ENCODE data around the gene RBBP7. TPM values are rescaled to one million over a fixed set of nuclear protein-coding genes. Genes with fewer than 3 reads are reported as not detected.

RBBP7 gene
- total and polyA plus RNA-seq, 2 of the 8 experiments (the other 6 are each of a cell fraction or from before 2014, with no cell fraction given): 107 to 138 TPM

- Histone ChIP-seq H3K79me1 (ENCODE audit: low read depth, low read length) (no peaks in the 10 kb centered on the region; the same call in 1 of the 2 replicates), H2AK5ac (ENCODE audit: low read depth, low read length) (no peak overlapping the region), H2BK5ac (ENCODE audit: low read depth, low read length) (no peak overlapping the region), H3K36me3 (ENCODE audit: control insufficient read depth in 2 of 4, insufficient read depth in 4 of 4, low read length in 3 of 4) (peaks cover 7 to 65% (median 25%) of the 10 kb centered on the region in 4 experiments), H3K4ac (replicated peaks; ENCODE audit: insufficient read length, low read depth, low read length) (no peak overlapping the region), H3K18ac (ENCODE audit: extremely low read depth, low read length) (no peak overlapping the region), H3K9me3 (ENCODE audit: insufficient read depth in 2 of 2, low read depth in 1 of 2, low read length in 1 of 2) (no peaks in the 10 kb centered on the region), H3K27me3 (replicated peaks in 1 of 4; ENCODE audit: control insufficient read depth in 3 of 4, extremely low read depth in 1 of 4, insufficient read depth in 3 of 4, low read length in 3 of 4) (no peaks in the 10 kb centered on the region), H3K56ac (replicated peaks; ENCODE audit: insufficient read length, low read depth, low read length) (no peak overlapping the region), H3K27ac (ENCODE audit: low read depth, low read length) (no peak overlapping the region), H3K4me2 (ENCODE audit: insufficient read depth in 1 of 2, low read depth in 2 of 2, low read length in 2 of 2) (no peak overlapping the region), H3K23ac (ENCODE audit: insufficient read length) (no peak overlapping the region), H4K8ac (ENCODE audit: extremely low read depth, insufficient read depth, low read length) (no peak overlapping the region), H3K4me1 (replicated peaks in 1 of 4; ENCODE audit: control insufficient read depth in 3 of 4, insufficient read depth in 4 of 4, low read length in 3 of 4) (peaks cover 0 to 3% (median 0%) of the 10 kb centered on the region in 4 experiments; a peak in 2 of 7 replicates), H2BK15ac (ENCODE audit: low read length) (no peak overlapping the region), H3K79me2 (ENCODE audit: control insufficient read depth in 1 of 2, insufficient read depth in 2 of 2, low read length in 2 of 2) (no peaks in the 10 kb centered on the region), H4K91ac (replicated peaks; ENCODE audit: insufficient read length, low read length) (no peak overlapping the region), H2BK120ac (replicated peaks; ENCODE audit: low read depth, low read length) (no peak overlapping the region), H2BK20ac (ENCODE audit: low read length) (no peak overlapping the region), H3K14ac (ENCODE audit: insufficient read length) (no peak overlapping the region), H4K20me1 (replicated peaks in 1 of 2; ENCODE audit: control insufficient read depth in 1 of 2, insufficient read depth in 2 of 2, low read length in 2 of 2) (no peaks in the 10 kb centered on the region), H2BK12ac (ENCODE audit: low read depth, low read length) (no peak overlapping the region), H3K9ac (replicated peaks in 1 of 4; ENCODE audit: extremely low read depth in 1 of 4, low read depth in 3 of 4, low read length in 3 of 4) (no peak overlapping the region), H3K4me3 (ENCODE audit: extremely low read depth in 1 of 4, insufficient read depth in 2 of 4, low read depth in 3 of 4, low read length in 4 of 4) (no peak overlapping the region), H4K5ac (ENCODE audit: insufficient read length, low read depth, low read length) (no peak overlapping the region), H2AFZ (ENCODE audit: low read length) (no peak overlapping the region), H3K23me2 (ENCODE audit: low read depth, low read length) (no peaks in the 10 kb centered on the region; the same call in 1 of the 2 replicates)
- ChIA-PET POLR2A (ENCODE audit: partially characterized antibody) (no interaction called here), CTCF (ENCODE audit: partially characterized antibody) (interaction anchor here (1.2 kb wide), 1 partner anchor 11 kb away, joined by 3 read pairs; no protein-coding TSS in a partner anchor)
- FAIRE-seq: no peak
- WGBS, 2 experiments (ENCODE audit: extremely low coverage in 1 of 2, insufficient coverage in 1 of 2, insufficient read length in 1 of 2, insufficient replicate concordance in 2 of 2, low coverage in 1 of 2, low lambda C conversion rate in 2 of 2, missing lambda C conversion rate in 1 of 2): 89% methylated on average over 6 of the region's 6 CpGs; no CpG with 5 or more reads in 1 of the 2 experiments
- TF ChIP-seq SIN3A (conservative IDR thresholded peaks at IDR 0.05 in 1 of 2, IDR thresholded peaks at IDR 0.05 in 1 of 2; ENCODE audit: low read depth in 1 of 2, low read length in 2 of 2) (no peak), HDAC6 (IDR thresholded peaks at IDR 0.05; ENCODE audit: low read depth, low read length) (no peak), ATF2 (IDR thresholded peaks at IDR 0.05; ENCODE audit: low read length) (no peak), EZH2 (IDR thresholded peaks at IDR 0.05; ENCODE audit: low read depth, low read length, severe bottlenecking) (no peak)
- DNase-seq (ENCODE audit: low read depth in 1 of 2, low spot score in 2 of 2): no peak
These were observed 35.4 kb downstream of the RBBP7 start for GRCh38 chrX:16834806-16835205.

Data from H1 (cell line).